HG03460 (cell line): ENCODE results near the gene GBGT1.
"Not testable (repeated sequence)": the region's sequence is repeated elsewhere in the genome, so short reads cannot be mapped to it uniquely, and the experiment has no call there.

Experiments used
- ATAC-seq: cut with Tn5 transposase; IDR thresholded peaks from one replicate; pipeline ENCODE4 v1.9.1; 2021; ENCODE audit not compliant: unreplicated experiment

Gene GBGT1

GRCh38 chr9:133163504-133164172 is at the start of gene GBGT1:
TSS of gene GBGT1 (minus strand) at chr9:133163914. CDS start at chr9:133162412, 1,502 bp downstream.
- no peak for ATAC-seq

DNA sequence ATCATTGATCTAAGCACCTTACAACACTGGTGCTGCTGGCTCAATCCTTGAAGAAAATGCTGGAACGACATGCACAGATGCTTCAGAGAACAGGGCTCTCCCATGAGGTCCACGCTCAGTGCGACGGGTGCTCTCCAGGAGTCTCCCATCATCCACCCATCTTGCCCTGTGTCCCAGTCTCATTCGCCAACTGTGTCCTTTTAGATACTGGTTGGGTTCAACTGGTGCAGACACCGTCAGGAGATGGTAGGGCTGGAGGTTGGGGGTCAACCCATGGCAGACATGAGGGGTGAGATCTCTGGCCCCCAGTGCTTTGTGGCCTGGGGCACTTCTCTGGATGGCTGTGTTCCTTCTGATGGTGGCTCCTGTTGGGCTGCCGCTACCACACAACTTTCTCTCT is 46.9 kb upstream of the GBGT1 start:
- ATAC-seq = no peak

- ATAC-seq = no peak
Measured at GRCh38 chr9:133210202-133210532, 46.5 kb upstream of the GBGT1 start.

- not testable (repeated sequence) for ATAC-seq
Measured at GRCh38 chr9:133209327-133210201, 45.9 kb upstream of the GBGT1 start.

DNA sequence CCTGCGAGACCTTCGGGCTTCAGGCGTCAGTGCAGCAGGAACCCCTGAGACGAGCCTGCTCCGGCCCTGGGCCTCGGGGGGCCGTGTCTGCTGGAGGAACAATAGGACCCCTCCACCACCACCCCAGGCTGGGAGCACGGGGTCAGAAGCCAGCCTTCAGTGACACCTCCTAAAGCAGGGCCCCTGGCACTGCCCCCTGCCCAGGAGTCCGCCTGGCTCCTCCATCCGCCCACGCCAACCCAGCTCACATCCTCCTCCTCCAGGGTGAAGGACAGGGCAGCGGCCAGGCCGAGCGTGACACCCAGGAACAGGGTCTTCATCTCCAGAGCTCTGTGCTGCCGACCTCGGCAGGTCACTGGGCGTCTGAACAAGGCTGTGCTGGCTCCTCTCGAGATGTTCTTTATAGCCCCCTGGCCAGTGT is 45.2 kb upstream of the GBGT1 start, which contains the start of gene OBP2B:
Gene OBP2B, minus strand, starts transcription at position 371 of the 421 bp plus-strand sequence. Its CDS starts 51 bp downstream, at position 320.
- ATAC-seq = not testable (repeated sequence)

- not testable (repeated sequence) for ATAC-seq
Measured at GRCh38 chr9:133208171-133208879, 44.6 kb upstream of the GBGT1 start.

GRCh38 chr9:133207540-133208170 is 43.9 kb upstream of the GBGT1 start:
- ATAC-seq = no peak

- no peak for ATAC-seq
Measured at GRCh38 chr9:133207021-133207531, 43.4 kb upstream of the GBGT1 start.

- no peak for ATAC-seq
Measured at GRCh38 chr9:133205996-133206931, 42.5 kb upstream of the GBGT1 start.

GRCh38 chr9:133205481-133205887 is 41.8 kb upstream of the GBGT1 start:
- ATAC-seq = not testable (repeated sequence)

DNA sequence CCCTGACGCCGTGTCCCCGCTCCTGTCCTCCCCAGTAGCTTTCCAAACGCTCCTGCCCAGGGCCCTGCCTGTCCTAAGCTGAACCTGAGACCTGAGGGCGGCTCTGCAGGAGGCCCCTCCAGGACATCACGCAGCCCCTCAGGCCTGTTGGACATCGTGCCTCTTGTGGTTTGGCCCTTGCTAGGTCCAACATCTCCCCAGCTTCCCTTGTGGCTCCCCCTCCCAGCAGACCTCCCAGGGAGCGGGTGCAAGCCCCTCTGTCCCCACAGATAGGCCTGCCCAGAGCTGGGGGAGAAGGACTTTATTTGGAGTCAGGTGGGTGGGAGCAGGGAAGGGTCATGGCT is 41.3 kb upstream of the GBGT1 start:
- ATAC-seq = no peak

DNA sequence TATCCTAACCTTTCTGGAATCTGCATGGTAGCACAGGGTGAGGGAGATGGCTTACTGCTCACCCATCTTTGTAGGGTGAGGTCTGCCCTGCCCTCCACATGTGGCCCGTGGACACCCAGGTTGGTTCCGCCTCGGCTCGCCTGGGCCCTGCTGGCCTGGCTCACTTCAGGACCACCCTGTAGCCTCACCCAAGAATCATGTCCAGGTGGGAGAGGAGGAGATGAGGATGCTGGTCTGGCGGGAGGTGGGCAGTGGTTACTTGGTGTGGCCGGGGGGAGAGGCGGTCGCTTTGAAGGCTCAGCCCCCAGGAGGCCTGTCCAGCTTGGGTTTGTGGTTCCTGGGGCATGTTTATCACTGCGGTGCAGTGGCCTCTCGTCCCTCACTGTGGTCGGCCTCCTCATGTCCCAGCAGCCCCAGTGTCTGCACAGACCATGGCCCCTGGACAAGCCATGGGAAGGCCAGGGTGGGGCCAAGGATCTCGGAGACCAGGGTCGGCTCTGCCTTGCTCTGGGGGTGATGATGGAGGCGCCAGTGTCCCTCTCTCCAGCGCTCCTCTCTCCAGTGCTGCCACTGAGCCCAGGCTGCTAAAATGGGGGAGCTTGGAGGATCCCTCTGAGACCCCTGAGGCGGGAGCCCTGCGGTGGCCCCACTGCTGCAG is 40.8 kb upstream of the GBGT1 start:
- no peak for ATAC-seq

GRCh38 chr9:133203506-133204075 is 39.9 kb upstream of the GBGT1 start:
- ATAC-seq = no peak

DNA sequence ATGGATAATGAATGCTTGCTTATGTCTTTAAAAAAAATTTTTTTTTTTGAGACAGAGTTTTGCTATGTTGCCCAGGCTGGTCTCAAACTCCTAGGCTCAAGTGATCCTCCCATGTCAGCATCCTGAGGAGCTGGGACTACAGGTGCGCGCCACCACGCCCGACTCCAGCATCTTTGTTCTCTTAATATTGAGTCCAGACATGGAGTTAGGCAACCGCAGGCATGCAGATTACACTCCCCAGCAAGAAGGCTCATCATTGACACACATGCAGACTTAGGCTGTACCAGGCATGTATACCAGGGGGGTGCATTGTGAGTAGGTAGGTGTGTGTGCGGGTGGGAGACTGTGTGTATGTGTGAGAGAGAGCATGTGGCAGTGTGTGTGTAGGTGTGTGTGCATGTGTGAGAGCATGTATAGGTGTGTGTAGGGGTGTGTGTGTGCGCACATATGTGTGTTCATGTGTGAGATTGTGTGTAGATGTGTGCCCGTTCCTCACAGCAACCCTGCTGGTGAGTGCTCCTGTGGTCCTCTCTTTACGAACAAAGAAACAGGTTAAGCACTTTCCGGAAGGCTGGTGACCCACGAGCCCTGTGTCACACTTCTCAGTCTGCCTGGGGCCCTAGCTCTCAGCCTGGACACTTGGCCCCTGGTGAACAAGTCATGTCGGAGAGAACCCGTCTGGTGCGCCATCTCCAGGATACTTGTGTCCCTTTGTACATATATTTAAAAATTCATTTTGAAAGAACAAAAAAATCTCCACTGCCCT is 39.2 kb upstream of the GBGT1 start:
- ATAC-seq = no peak

- no peak for ATAC-seq
Measured at GRCh38 chr9:133202145-133202513, 38.4 kb upstream of the GBGT1 start.

GRCh38 chr9:133201424-133202144 is 37.9 kb upstream of the GBGT1 start:
- no peak for ATAC-seq

DNA sequence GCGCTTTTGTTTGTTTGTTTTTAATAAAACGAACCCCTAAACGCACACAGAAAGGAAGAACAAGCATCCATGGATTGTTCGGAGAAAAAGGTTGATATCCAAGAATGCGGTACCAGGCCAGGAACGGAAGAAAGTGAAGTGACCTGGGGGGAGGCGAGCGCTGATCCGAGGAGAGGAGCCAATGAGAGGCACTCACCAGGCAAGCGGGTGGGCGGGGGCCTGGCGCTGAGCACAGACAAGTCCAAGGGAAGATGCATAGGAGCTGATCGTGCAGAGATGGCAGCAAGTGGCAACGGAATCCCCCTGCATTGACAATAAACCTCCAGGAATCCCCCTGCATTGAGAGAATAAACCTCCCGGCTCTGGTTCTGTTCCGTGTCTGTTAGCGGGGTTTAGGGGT is 36.9 kb upstream of the GBGT1 start:
- ATAC-seq = no peak
